ENCODE results near the gene UBA5. TPM values are rescaled to one million over a fixed set of nuclear protein-coding genes. Genes with fewer than 3 reads are reported as not detected.

The UBA5 gene
- total and polyA plus RNA-seq, 2 of the 13 experiments (the other 11 are each of a cell fraction or from before 2014, with no cell fraction given), result 30.2 to 46.8 TPM

DNA sequence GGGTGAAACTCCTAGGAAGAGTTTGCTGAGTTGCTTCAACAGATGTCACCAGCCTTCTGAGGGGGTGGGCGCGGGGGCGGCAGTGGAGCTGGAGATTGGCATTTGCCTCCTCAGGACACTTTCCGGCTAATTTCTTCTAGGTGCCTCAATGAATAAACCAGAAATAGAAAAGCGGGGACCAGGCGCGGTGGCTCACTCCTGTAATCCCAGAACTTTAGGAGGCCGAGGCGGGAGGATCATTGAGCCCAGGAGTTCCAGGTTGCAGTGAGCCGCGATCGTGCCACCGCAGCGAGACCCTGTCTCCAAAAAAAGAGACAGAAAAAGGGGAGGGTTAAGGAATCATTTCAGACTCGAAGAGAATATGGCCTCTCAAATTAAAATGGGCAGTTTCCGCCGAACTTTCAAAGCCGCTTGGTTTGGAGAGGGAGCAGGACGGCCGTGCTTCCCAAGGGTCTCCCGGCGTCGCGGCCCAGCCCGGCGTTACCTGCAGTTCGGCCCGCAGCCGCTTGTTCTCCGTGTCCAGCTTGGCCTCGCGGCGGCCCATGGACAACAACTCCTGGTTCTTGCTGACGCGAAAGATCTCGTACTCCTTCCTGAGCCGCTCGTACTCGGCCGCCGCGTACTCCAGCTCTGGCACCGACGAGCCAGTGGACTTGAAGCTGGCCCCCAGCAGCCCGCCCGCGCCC is 61.5 kb downstream of the UBA5 start (continued):
- TF ChIP-seq, protein P1, sequence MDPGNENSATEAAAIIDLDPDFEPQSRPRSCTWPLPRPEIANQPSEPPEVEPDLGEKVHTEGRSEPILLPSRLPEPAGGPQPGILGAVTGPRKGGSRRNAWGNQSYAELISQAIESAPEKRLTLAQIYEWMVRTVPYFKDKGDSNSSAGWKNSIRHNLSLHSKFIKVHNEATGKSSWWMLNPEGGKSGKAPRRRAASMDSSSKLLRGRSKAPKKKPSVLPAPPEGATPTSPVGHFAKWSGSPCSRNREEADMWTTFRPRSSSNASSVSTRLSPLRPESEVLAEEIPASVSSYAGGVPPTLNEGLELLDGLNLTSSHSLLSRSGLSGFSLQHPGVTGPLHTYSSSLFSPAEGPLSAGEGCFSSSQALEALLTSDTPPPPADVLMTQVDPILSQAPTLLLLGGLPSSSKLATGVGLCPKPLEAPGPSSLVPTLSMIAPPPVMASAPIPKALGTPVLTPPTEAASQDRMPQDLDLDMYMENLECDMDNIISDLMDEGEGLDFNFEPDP (CRISPR knock-in tag; conservative IDR thresholded peaks at IDR 0.05), result 0 out of 2 replicates have a peak, but pooled peaks have one; percentile 85
- TF ChIP-seq HDAC6 (IDR thresholded peaks at IDR 0.05; ENCODE audit: low read depth, low read length), result no peak
- TF ChIP-seq, protein P2, sequence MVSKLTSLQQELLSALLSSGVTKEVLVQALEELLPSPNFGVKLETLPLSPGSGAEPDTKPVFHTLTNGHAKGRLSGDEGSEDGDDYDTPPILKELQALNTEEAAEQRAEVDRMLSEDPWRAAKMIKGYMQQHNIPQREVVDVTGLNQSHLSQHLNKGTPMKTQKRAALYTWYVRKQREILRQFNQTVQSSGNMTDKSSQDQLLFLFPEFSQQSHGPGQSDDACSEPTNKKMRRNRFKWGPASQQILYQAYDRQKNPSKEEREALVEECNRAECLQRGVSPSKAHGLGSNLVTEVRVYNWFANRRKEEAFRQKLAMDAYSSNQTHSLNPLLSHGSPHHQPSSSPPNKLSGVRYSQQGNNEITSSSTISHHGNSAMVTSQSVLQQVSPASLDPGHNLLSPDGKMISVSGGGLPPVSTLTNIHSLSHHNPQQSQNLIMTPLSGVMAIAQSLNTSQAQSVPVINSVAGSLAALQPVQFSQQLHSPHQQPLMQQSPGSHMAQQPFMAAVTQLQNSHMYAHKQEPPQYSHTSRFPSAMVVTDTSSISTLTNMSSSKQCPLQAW (CRISPR knock-in tag; IDR thresholded peaks at IDR 0.05), result no peak
- TF ChIP-seq CHCHD3 (CRISPR knock-in tag; IDR thresholded peaks at IDR 0.05), result 0 out of 2 replicates have a peak, but pooled peaks have one; percentile 12
- TF ChIP-seq RBM39 (IDR thresholded peaks at IDR 0.05; ENCODE audit: low read depth, low read length, poor library complexity, severe bottlenecking), result no peak
- peak; percentile 32; the same call in 1 of the 2 replicates for TF ChIP-seq KDM5A (IDR thresholded peaks at IDR 0.05; ENCODE audit: borderline replicate concordance, low read length)
- TF ChIP-seq NAIF1 (CRISPR knock-in tag; IDR thresholded peaks at IDR 0.05; ENCODE audit: borderline replicate concordance), result no peak
- TF ChIP-seq, protein P3, sequence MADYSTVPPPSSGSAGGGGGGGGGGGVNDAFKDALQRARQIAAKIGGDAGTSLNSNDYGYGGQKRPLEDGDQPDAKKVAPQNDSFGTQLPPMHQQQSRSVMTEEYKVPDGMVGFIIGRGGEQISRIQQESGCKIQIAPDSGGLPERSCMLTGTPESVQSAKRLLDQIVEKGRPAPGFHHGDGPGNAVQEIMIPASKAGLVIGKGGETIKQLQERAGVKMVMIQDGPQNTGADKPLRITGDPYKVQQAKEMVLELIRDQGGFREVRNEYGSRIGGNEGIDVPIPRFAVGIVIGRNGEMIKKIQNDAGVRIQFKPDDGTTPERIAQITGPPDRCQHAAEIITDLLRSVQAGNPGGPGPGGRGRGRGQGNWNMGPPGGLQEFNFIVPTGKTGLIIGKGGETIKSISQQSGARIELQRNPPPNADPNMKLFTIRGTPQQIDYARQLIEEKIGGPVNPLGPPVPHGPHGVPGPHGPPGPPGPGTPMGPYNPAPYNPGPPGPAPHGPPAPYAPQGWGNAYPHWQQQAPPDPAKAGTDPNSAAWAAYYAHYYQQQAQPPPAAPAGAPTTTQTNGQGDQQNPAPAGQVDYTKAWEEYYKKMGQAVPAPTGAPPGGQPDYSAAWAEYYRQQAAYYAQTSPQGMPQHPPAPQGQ (CRISPR knock-in tag; IDR thresholded peaks at IDR 0.05; ENCODE audit: borderline replicate concordance), result no peak
- TF ChIP-seq, protein P4, sequence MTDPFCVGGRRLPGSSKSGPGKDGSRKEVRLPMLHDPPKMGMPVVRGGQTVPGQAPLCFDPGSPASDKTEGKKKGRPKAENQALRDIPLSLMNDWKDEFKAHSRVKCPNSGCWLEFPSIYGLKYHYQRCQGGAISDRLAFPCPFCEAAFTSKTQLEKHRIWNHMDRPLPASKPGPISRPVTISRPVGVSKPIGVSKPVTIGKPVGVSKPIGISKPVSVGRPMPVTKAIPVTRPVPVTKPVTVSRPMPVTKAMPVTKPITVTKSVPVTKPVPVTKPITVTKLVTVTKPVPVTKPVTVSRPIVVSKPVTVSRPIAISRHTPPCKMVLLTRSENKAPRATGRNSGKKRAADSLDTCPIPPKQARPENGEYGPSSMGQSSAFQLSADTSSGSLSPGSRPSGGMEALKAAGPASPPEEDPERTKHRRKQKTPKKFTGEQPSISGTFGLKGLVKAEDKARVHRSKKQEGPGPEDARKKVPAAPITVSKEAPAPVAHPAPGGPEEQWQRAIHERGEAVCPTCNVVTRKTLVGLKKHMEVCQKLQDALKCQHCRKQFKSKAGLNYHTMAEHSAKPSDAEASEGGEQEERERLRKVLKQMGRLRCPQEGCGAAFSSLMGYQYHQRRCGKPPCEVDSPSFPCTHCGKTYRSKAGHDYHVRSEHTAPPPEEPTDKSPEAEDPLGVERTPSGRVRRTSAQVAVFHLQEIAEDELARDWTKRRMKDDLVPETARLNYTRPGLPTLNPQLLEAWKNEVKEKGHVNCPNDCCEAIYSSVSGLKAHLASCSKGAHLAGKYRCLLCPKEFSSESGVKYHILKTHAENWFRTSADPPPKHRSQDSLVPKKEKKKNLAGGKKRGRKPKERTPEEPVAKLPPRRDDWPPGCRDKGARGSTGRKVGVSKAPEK (CRISPR knock-in tag; IDR thresholded peaks at IDR 0.05; ENCODE audit: borderline replicate concordance), result no peak
- TF ChIP-seq ZNF232 (CRISPR knock-in tag; IDR thresholded peaks at IDR 0.05; ENCODE audit: borderline replicate concordance), result no peak; the same call in 1 of the 2 replicates
- TF ChIP-seq GATAD1 (CRISPR knock-in tag; IDR thresholded peaks at IDR 0.05), result no peak
- TF ChIP-seq PCBP1 (IDR thresholded peaks at IDR 0.05; ENCODE audit: borderline replicate concordance, low read depth, low read length), result no peak
- no peak for TF ChIP-seq SALL2 (CRISPR knock-in tag; IDR thresholded peaks at IDR 0.05)
- TF ChIP-seq HNRNPL (IDR thresholded peaks at IDR 0.05; ENCODE audit: low read depth, low read length), result no peak
- no peak for TF ChIP-seq ZBTB1 (CRISPR knock-in tag; IDR thresholded peaks at IDR 0.05; ENCODE audit: borderline replicate concordance)
- TF ChIP-seq, protein P5, sequence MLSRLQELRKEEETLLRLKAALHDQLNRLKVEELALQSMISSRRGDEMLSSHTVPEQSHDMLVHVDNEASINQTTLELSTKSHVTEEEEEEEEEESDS (CRISPR knock-in tag; IDR thresholded peaks at IDR 0.05; ENCODE audit: borderline replicate concordance), result 0 out of 2 replicates have a peak, but pooled peaks have one; percentile 63
- 0 out of 2 replicates have a peak, but pooled peaks have one; percentile 18 for TF ChIP-seq AKAP8 (CRISPR knock-in tag; IDR thresholded peaks at IDR 0.05)
- 0 out of 2 replicates have a peak, but pooled peaks have one; percentile 31 for TF ChIP-seq FOXC1 (CRISPR knock-in tag; IDR thresholded peaks at IDR 0.05; ENCODE audit: borderline replicate concordance)
- TF ChIP-seq HES4 (CRISPR knock-in tag; IDR thresholded peaks at IDR 0.05; ENCODE audit: borderline replicate concordance), result 0 out of 2 replicates have a peak, but pooled peaks have one; percentile 11

Data from HepG2 (cell line).